Stimulated activated CD8-positive, alpha-beta memory T cell treated with anti-CD3 and anti-CD28 coated beads, Interleukin-15, amount 100 ng/mL, for 24 hours (primary cell): ENCODE data around the gene MOCOS.

Experiments
- DNase-seq: peaks from one replicate; pipeline ENCODE4 v3.0.0-alpha.2; 2020; ENCODE audit warnings: low read depth

The MOCOS gene

DNA sequence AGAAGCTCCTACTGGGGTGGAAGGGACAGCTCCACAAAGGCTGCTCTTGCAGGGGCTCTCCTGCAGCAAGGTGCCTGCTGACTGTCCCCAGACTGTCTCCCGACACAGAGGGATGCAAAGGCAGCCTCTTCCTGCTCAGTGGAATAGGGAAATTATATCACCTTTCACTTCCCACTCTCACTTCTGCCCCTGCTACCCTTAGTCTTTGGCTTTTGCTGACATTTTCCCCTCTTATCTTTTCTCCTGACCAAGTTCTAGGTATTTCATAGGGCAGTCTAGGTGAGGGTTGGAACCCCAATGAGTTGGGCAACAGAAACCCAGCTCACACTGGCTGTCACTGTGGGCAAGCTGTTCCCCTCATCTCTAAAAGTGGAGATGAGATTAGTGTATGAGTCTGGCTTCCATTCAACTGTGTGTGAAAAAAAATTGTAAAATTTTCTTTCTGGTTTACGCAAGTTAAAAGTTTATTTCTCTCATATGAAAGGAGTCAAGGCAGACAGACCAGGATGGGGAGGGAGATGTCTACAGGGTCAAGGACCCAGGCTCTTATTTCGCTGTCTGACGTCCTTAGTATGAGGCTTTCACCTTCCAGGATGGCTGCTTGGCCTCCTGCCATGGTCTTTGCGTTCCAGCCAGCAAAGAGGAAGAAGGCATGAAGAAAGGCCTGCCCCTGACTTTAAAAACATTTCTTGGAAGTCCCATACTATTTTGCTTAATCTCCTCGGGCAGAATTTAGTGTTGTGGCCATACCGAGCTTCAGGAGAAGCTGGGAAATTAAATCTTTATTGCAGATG, 7.5 kb upstream of the MOCOS start:
- DNase-seq = no peak

DNA sequence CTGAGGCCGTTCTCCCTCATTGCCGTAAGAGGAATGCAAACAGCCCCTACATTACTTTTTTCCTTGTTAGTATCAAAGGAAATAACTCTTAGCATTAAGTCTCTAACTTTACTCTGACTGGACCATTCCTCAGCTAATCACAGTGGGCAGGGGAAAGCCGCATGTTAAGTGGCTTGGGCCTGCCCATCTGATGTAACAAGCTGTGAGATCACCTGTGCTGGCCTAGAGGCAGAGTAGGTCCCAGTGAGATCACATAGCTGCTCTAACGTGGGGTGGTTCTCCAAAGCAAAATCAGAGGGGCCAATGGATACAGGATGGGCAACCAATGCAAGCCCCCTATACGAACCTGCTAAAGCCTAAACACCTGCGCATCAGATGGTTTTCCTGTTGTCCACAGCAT, 5.9 kb upstream of the MOCOS start:
- DNase-seq = no peak

DNA sequence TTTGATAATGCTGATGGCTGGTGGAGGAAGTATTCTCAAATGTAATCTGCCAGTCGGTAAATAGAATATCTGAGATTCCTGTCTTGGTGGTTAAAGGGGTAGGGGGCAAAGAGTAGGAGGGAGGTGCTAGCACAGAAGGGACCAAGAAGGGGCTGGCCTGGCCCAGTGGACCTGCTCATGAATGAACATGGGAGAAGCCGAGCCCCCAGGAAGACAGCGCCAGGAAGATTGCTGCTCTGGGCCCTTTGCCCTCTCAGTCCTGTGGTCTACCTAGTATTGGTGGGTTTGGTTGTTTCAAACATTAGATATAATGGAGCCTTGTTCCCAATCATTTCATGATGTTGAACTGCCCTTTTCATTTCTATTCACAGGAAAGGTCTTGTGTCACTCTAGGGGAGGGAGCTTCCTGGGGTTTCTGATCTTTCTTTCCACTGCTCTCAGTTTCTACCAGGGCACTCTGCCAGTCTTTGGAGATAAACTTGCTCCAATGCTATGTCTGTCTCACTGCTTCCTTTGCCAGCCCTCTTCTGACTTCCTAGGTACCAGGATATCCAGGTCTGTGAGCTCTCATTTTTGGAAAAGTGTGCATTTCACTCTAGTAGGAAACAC, 5.3 kb upstream of the MOCOS start:
- no peak for DNase-seq

DNA sequence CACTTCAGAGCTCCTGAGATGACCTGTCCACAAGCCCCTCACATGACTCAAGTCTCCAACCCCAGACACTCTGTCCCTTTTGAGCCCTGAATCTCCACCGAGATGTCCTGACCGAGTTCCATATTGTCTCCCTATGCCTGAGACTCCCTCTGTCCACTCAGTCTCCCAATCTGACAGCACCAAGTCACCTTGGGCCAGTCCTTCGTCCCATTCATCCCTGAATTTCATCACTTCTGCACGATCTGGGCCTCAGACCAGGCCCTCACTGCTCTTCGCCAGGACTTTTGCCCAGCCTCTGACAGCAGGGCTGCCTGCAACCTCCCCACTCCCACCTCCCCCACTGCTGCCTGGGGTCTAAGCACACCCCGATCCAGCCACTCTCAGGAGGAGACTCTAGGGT, 4.3 kb upstream of the MOCOS start:
- no peak for DNase-seq

DNA sequence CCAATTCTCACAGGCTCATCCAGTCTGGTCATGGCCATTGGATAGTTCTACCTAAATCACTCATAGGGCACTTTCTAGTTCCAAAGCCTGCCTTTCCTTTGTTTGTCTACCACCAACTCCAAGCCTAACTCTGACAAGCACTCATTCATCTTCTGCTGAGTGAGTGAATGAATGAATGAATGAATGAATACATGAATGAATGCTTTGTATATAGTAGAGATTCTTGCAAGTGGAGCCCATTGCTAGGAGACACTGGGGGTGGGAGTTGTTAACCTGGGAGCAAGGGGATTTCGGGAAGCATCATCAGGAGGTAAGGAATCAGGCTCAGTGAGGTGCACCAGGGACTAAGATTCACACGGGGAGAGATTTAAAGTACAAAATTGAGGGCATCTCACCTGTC, 3.3 kb upstream of the MOCOS start:
- DNase-seq = no peak

DNA sequence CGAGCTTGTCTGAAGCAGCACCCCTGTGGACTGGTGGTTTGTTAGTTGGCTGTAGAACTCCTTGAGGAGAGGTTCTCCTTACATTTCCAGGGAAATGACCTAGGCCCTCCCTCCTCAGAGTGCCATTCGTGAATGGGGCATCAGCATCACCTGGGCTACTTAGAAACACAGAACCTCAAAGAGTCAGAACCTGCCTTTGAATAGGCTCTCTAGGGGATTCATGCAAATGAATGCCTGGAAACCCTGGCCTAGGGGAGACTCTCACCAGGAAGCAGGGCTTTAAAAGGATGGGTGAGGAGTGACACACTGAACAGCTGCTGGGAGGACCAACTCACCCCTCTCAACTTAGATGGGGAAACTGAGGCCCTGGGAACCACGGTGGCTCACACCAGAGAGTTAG, 2.1 kb upstream of the MOCOS start:
- no peak for DNase-seq

DNA sequence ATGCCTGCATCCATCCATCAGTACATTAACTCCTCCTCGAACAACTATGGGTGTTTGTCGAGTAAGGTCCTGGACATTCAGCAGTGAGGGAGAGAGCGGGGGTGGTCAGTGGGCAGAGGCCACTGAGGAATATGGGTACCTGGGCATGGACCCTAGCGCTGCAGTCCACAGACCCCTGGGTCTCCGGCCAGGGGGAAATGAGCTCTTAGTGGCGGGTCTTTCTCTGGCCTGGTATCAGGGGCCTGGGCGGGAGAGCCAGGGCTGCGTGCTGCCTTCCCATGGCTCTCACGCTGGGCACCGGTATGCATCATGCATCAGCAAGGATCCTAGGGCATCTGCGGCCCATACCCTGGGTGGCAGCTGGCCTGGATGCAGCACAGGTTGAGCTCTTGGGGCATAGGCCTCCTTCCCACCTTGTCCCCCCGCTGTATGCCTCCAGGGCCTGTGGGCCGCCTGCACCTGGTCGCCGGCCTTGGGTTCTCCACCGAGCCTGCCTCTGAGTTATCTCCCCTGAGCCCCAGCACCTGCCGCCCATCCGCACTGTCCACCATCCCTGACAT, 1.3 kb upstream of the MOCOS start:
- DNase-seq = no peak

DNA sequence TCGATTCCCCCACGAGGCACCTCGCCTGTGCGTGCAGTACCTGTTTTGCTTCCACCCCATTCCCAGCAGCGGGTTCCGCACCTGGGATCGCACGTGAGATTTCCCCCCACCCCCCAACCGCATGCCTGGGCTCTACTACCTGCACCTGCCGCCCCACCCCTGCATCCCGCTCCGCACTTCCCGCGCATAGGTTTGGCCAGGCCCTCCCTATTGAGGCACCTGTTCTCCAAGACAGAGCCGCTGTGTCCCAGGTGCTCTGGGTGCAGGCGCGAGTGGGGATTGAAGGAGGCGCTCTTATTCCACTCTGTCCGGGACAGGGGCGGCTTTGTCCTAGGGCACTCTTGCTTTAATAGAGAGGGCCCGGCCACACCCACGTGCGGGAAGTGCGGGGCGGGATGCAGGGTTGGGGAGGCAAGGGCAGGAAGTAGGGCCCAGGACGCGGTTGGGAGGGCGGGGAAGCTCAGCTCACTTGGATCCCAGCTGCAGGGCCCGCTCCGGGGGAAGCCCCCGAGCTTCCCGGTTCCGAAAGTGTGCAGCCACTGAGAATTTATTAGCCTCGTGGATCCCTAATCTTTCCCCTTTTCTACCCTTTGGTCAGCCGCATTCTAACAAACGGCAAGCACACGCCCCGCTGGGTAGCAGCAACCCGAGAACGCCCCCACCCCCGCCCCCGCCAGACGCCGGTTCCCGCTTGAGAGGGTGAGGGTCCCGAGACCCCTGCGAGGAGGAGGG, 670 bp upstream of the MOCOS start:
- DNase-seq = no peak

DNA sequence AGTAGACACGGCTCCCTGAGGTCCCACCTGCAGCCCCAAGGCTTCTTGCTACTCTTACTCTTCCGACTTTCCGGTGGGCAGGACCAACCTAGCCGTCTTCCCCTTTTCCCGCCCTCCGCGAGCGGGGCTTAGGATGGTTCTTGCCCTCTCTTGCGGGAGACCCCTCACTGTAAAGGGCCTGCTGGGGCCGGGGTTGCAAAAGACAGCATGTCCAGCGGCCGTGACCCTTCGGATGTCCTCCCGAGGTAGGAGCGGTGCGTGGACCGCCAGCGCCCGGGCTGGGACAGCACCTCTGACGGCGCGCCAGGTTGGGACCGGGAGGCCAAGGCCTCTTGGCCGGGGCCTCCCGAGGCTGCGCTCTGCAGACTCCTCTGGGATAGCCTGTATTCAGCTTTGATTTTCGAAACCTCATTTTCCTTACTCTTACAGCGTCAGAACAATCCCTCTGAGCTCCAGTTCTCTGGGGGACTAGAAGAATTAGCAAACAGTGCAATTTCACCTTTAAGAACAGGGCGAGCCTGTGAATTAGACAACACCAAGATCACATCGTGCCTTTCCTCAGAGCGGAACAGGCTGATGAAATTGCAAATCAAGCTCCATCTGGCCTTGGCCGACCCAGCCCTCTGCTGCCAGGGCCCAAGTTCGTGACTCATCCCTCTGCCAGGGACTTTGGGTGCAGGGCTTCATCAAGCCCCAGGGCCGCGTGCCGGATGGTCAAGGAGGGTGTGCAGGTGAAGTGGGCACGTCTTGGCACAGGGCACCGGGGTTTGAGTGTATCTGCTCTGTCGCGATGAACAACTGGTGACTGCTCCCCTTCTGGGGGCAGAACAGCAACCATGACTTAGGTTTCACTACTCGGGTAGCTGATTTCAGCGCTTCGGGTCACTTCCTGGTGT, 777 bp downstream of the MOCOS start:
- DNase-seq = no peak

DNA sequence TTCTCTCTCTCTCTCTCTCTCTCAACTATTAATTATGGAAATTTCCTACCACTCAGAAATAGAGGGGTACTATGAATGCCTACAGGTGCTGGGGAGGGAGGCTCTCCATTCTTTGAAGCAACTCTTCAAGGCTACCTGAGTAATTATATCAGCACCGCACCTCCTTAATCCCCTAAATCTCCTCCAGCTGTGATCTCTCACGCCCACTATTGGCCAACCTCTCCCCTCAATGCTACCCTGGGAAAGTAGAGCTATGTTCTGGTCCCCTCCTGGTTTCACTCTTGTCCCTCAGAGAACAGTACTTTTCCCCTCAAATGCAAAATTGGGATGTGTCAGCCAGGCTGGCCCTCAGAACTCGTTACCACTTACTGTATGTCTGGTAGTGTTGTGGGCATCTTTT, 1.6 kb downstream of the MOCOS start:
- no peak for DNase-seq

DNA sequence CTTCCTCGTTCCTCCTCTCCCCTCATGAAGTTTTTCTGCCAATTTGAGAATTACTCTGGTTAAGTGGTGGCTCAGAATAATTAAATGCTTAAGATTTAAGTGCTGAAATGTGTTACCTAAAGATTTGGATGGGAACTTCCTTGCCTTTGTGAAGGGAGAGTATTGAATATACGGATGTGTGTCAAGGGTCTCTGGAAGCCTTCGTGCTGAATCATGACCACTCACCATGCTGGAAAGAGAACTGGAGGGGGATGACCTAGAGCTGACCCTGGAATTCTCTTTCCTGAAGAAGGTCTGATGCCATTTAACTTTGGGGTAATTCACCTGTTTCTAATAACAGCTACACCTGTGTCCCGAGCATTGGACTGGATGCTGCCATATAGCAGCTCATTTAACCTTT, 2.2 kb downstream of the MOCOS start:
- no peak for DNase-seq

DNA sequence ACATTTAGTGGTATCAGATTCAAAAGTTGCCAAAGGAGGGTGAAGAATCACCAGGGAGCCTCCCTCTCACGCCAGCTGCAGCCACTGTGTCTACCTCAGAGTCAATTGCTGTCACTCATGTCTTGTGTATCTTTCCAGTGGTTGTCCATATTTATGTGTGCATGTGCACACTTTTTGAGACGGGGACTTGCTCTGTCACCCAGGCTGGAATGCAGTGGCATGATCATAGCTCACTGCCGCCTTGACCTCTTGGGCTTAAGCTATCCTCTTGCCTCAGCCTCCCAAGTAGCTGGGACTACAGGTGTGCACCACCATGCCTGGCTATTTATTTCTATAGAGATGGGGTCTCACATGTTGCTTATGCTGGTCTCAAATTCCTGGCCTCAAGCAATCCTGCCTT, 4.0 kb downstream of the MOCOS start:
- no peak for DNase-seq

DNA sequence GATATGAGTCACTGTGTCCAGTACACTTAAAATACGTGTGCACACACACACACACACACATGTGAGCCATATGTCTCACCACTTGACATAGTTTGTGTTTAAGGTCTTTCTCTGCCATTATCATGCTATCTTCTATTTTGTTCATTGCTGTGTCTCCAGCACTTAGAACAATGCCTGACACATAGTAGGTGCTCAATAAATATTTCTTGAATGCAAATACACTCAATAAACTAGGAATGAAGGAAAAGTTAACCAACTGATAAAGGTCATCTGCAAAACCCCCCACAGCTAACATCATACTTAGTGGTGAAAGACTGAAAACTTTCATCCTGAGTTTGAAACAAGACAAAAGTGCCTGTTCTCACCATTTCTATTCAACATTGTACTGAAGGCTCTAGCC, 4.4 kb downstream of the MOCOS start:
- no peak for DNase-seq

DNA sequence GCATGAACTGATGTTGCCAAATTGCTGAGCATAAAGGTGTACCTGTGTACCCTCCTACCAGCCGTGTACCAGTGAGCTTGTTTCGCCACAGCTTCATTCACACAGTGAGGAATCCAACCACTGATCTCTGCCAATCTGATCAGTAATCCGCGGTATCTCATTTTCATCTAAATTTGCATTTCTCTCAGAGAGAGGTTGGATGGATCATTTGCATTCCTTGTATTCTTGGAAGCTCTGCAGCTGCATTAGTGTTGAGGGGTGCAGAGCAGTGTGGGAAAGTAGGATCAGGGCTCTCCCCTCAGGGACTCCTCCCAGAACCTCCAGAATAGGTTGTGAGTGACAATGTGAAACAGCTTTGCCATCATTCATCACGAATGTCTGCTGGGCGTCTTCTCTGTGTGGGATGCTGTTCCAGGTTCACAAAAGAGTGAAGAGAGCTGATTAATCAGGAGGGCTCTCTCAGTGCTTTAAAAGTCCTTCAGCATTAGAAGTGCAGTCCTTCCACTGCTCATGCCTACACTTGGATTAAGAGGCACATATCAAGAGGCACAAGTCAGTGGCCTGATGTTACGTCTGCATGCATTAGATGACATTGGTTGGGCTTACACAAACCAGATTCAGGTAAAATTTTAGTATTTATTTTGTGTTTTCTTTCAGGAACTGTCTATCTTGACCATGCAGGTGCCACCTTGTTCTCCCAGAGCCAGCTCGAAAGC, 7.5 kb downstream of the MOCOS start:
- no peak for DNase-seq

DNA sequence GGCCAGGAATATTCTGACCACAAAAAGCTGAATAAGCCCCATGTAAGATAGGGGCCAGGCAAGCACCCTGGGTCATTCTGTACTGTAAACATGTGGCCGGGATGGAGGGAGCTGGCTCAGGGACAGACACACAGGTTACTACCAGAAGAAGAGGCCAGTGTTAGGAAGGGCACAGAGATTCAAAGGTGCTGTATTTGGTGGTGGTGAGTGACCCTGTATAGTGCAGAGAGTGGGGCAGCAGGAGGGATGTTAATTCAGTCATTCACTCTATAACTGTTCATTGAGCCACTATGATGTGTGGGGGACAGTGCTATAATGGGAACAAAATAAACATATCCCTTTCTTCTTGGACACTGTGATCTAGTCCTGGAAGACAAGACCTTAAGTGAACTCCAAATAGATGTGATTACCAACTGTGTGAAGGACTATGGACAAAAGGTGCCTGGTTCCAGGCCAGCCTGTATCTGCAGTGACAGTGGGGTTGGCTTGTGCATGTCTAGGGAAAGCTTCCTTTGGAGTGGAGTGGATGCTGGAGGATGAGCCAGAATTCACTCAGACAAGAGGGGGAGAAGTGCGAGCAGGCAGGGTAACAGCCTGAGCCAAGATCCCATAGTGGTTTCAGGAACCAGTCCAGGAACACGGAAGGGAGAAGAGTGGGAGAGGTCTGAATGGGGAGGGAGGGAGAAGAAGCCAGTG, 8.3 kb downstream of the MOCOS start:
- DNase-seq = no peak

DNA sequence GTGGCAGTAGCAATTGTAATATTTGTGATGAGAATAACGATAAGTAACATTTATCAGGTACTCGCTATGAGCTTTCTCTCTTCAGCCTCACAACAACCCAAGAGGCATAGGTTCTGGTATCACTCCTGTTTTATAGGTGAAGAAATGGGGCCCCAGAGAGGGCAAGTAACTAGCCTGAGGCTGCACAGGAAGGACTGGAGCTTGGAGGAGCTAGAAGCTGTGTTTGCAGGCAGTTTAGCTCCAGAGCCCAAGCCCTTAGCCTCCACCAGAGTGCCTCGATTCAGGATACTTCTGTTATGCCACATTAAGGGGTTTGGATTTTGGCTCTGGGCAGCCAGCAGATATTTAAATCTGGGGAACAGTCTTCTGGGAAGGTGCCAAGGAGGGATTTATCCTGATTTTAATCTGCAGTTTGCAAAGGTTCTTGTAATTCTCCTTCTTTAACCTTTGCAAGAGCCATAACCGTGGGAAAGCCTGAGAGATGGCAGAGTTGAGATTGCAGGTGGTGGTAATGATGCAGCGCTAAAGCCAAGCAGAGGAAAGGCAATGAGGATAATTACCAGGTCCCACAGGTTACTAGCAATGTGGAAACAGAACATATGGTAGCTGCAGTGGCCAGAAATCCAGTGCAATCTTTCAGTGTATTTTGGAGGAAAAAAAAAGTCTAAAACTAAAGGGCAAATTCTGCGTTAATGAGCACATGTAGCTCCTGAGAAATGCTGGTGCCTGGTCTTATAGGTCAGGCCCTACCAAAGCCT, 9.1 kb downstream of the MOCOS start:
- DNase-seq = no peak

DNA sequence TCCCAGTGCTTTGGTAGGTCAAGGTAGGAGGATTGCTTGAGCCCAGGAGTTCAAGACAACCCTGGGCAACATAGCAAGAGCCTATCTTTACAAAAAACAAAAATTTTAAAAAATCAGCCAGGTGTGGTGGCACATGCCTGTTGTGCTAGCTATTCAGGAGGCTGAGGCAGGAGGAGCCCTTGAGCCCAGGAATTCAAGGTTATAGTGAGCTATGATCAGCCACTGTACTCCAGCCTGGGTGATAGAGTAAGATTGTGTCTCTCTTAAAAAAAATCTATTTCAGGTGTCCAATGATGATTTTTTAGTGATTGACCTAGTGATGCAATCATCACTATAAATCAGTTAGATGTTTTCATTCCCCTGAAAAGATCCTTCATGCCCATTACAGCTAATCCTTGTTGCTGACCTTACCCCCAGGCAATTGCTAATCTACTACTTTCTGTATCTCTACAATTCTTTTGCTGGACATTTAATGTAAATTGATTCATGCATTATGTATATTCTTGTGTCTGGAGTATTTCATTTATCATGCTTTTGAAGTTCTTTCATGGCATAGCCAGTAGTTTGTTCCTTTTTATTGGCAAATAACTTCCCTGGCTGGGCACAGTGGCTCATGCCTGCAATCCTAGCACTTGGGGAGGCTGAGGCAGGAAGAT, 10.3 kb downstream of the MOCOS start:
- DNase-seq = no peak

DNA sequence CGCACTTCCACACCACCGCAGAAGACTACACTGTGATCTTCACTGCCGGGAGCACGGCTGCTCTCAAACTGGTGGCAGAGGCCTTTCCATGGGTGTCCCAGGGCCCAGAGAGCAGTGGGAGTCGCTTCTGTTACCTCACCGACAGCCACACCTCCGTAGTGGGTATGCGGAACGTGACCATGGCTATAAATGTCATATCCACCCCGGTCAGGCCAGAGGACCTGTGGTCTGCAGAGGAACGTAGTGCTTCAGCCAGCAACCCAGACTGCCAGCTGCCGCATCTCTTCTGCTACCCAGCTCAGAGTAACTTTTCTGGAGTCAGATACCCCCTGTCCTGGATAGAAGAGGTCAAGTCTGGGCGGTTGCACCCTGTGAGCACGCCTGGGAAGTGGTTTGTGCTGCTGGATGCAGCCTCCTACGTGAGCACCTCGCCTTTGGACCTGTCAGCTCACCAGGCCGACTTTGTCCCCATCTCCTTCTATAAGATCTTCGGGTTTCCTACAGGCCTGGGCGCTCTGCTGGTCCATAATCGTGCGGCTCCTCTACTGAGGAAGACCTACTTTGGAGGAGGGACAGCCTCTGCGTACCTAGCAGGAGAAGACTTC, 12.5 kb downstream of the MOCOS start:
- no peak for DNase-seq

DNA sequence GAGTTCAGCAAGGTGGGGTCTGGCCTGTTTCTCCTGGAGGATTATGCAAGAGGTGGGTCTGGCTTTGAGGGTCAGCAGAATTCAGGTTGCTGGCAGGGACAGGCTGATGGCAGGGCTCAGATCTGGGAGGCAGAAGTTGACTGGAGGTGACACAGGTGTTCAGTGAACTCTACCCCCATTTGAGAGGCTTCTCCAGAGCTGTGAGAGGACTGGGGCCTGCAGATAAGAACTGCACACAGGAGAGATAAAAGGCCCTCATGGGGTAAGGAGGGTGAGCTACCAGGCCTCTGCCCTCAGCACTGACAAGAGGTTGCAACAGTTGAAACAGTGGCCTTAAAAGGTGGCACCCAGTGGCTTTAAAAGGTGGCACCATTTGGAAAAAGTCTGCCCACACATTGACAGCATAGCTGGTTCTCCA, 13.1 kb downstream of the MOCOS start:
- no peak for DNase-seq
